Effector CD8-positive, alpha-beta T cell (primary cell): Measurements from ENCODE around the gene EIPR1.

Source experiments
- DNase-seq: peaks from one replicate; lab custom pipeline; 2025; lab: John Stamatoyannopoulos, UW

Gene EIPR1

GRCh38 chr2:3246928-3247714 is 130.5 kb downstream of the EIPR1 start:
- DNase-seq: no peak

GRCh38 chr2:3246406-3246805 is 131.2 kb downstream of the EIPR1 start:
- no peak for DNase-seq

- no peak for DNase-seq
Measured at GRCh38 chr2:3244486-3244885, 133.1 kb downstream of the EIPR1 start.

GRCh38 chr2:3243804-3244203 is 133.8 kb downstream of the EIPR1 start:
- DNase-seq: no peak

- no peak for DNase-seq
Measured at GRCh38 chr2:3242747-3243369, 134.8 kb downstream of the EIPR1 start.

GRCh38 chr2:3241971-3242746 is 135.5 kb downstream of the EIPR1 start:
- no peak for DNase-seq

- no peak for DNase-seq
Measured at GRCh38 chr2:3238951-3239841, 138.4 kb downstream of the EIPR1 start.

DNA sequence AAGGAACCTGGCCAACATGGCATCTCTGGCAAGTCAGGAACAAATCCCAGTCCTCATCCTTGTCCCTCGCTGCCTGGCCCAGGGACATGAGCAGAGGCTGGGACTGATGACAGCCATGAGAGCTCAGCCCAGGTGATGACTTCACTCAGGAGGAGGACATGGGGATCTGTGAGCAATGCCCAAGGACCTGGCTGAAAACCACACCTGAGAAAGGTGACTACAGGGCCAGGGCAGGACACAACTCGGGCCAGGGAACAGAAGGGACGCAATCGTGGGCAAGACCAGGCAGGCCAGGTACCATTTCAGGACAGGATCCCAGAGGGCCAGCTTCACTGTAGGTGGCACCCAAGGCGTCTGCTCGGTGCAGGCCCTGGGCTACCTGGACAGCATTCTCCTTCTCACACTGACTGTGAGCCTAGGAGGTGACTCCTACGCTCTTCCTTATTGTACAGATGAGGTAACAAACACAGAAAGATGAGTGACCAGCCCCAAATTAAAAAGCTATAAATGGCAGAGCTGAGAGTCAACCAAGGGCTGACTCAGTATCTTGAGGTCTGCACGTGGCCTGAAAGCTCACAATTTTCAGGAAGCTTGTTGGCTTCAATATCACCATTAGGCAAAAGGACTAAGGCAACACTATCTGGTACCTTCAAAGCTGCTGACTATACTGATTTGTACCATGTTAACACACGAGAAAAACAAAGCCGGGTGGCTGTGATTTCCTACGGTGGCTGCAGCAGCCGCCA is 141.1 kb downstream of the EIPR1 start:
- DNase-seq: no peak

DNA sequence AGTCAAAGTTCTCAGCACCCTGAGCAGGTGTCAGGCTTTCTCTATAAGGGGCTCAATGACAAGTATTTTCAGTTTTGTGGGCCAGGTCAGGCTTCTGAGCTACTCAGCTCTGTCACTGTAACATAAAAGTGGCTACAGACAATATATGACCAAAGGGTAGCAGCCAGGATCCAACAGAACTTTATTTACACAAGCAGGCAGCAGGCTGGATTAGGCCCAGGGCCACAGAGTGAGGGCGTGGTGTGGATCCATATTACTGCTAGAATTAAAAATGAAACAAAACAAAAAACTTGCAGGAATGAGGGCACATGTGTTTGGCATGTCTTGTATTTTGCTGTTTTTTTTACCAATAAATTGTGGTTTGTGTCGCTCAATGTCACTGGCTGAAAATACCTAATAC is 143.7 kb downstream of the EIPR1 start:
- DNase-seq: no peak

- no peak for DNase-seq
Measured at GRCh38 chr2:3229221-3229620, 148.4 kb downstream of the EIPR1 start.

- DNase-seq: no peak
Measured at GRCh38 chr2:3224681-3225080, 152.9 kb downstream of the EIPR1 start.

GRCh38 chr2:3223080-3223923 is 154.3 kb downstream of the EIPR1 start:
- DNase-seq: no peak

GRCh38 chr2:3222636-3223035 is 155.0 kb downstream of the EIPR1 start:
- DNase-seq: no peak

GRCh38 chr2:3219536-3219935 is 158.1 kb downstream of the EIPR1 start:
- no peak for DNase-seq

GRCh38 chr2:3217646-3218045 is 160.0 kb downstream of the EIPR1 start:
- no peak for DNase-seq

DNA sequence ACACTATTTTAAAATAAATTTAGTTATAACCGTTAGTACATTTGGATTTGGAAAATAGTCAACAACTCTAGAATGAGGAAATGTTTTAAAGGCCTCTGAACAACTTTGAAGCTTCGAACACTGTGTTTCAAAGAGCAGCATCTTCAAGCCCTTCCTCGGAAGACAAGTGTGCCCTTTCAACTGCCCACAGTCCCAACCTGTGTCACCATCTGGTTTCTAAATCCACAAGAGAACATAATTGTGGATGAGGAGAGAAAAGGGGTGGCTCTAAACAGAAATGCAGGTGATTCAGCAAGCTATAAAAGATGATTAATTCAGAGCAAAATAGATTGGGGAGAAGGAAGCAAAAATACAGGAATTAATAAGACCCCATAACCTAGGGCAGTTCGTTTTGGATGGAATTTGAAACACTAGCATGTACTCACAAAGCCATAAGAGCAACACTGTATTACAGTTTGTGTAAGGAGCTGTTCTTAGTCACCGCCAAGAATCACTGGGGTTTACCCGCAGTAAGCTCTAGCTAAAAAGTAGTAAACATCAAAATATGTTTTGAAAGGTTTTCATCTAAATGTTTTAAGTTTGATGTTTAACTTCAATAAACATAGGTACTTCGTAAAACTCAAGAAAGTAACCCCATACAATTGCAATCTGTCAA is 160.7 kb downstream of the EIPR1 start:
- DNase-seq: no peak

DNA sequence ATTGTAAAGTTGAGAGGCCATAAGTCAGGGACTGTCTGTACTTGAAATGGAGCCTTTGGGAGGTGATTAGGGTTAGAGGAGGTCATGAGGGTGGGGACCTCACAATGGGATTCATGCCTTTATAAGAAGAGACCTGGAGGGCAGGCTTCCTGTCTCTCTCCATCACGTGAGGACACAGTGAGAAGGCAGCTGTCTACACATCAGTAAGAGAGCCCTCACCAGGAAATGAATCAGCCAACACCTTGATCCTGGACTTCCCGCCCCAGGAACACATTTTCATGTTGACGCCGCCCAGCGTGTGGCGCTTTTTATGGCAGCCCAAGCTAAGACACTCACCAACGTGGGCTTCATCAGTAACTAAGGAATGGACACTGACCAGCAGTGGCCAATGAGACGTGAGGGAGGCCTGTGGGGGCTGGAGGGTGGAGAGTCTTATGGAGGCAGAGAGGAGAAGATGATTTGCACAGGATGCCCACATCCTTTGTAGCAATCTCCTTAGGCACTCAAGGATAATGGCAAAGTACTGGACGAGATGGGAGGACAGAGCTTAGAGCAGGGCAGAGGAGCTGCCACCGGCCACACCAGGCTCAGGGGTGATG is 162.7 kb downstream of the EIPR1 start:
- DNase-seq: no peak

DNA sequence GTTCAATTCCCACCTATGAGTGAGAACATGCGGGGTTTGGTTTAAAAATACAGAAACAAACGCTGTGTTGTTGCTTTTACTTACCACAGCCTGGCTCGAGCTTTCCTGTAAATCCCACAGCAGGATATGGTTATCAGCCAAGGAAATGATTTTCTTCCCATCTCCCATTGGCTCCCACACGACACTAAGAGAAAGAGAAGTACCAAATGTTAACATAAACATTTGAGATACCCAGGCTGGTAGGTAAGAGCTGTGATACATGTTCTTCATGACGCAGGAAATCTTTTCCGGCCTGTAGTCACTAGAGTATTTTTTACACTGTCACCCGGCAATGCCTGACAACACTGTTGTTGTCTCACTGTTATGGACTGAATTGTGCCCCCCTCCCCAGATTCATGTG is 163.6 kb downstream of the EIPR1 start:
- no peak for DNase-seq

DNA sequence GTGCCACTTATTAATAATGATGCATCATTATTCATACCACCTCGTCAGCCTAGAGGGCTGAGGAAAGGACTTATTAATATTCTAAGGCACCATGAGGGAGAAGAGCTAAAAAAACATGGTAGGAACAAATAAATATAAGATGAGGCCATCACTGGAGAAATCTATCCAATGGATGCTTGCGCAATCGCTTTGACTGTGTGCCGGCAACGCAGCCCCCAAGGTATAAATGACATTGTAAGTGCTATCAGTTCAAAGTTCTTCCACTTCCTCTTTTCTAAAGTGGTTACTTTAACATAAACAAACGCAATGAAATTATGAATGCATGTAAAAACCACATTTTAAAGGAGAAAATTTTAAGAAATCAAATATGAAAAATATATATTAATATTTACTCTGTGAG is 164.6 kb downstream of the EIPR1 start:
- DNase-seq: no peak

GRCh38 chr2:3212061-3212362 is 165.6 kb downstream of the EIPR1 start:
- DNase-seq: no peak
